Activated T-helper 9 cell treated with anti-CD3 and anti-CD28 coated beads, Interleukin-2, amount 50 U/mL, for 16 hours (primary cell): Measurements from ENCODE around the gene CPA3.

ENCODE experiments used
- DNase-seq: peaks from one replicate; pipeline ENCODE4 v3.0.0-alpha.2; 2020; ENCODE audit warnings: low read depth

Gene CPA3

DNA sequence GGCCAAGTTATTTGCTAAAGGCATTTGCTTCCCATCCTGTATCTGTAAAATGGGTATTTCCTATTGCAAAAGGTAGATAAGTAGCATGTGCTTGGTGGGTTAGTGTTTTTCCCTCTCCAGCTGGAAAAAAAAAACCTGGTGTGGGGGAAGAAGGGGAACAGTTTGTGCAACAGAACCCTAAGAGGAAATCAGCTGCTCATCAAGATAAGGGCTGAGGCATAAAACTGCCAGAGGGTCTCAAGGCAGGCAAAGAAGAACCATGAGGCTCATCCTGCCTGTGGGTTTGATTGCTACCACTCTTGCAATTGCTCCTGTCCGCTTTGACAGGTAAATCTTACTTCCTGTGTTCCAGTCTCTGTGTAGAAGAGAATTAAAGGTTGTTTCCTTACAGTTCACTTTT lies at the start of gene CPA3:
CPA3 (plus strand) TSS at position 248 of the 400 bp plus-strand sequence; CDS start at position 260, 12 bp downstream.
- no peak for DNase-seq

- DNase-seq: no peak
These were observed 49.6 kb upstream of the CPA3 start for GRCh38 chr3:148815316-148816110.

GRCh38 chr3:148816427-148816826 lies 48.7 kb upstream of the CPA3 start:
- DNase-seq: no peak

DNA sequence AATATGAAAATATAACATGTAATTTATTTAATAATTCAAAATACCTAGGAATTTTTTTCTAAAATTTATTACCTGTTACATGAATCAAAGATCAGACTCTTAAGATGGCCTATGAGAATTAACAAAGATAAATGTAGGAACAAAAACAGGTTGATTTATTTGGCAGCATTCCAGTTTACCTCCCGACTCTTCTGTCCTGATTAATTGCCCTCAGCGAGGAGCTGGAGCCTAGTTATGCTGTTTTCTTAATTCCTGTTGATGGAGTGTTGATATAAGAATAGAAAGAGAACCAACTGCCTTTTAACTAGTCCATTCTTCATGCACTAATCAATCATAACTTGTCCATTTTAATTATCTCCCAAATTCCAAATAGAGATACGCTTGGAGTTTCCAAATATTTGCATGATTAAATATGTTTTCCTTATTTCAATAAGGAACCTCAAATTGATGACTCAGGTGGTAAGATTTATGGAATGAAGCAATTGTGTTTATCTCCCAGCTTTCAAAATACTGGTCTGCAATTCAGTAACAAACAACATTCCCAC lies 48.0 kb upstream of the CPA3 start:
- no peak for DNase-seq

GRCh38 chr3:148820361-148821245 lies 44.5 kb upstream of the CPA3 start:
- DNase-seq: no peak

- no peak for DNase-seq
These were observed 42.1 kb upstream of the CPA3 start for GRCh38 chr3:148823026-148823425.

DNA sequence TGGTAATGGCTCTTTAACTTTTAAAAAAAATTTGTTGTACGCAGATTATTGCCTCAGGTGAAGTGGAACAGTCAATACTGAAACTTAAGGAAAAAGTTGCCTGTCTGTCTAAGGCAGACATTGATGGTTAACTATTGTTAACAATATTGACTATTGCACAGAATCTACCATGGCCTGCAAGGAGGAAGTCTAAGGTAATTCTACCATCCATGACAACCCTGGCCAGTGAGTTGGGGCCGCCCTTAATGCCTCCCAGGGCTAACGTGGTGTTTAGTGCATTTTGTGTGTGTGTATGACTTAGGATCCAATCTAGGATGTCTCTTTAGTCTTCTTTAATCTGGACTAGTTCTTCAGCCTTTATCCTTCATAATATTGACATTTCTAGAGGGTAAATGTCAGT lies 39.6 kb upstream of the CPA3 start:
- no peak for DNase-seq

DNA sequence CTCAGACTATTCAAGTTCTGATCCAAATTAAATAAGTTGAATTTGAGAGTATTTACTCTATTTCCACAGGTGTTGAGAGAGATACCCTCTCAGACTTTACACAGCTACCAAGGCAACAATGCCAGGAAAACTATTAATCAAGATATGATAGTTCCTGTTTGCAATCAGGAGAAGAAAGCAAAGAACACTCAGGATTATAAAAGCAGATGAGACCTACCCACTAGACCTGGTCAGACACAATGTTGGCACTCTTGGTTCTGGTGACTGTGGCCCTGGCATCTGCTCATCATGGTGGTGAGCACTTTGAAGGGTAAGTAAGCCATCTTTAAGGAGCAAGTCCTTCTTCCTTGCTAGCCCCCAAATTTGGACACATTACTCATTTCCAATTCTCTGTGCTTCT lies 37.5 kb upstream of the CPA3 start, which contains the start of gene CPB1:
CPB1 (plus strand) TSS at position 227 of the 400 bp plus-strand sequence; CDS start at position 240, 13 bp downstream.
- DNase-seq: no peak

GRCh38 chr3:148828136-148828690 lies 36.9 kb upstream of the CPA3 start:
- DNase-seq: no peak

DNA sequence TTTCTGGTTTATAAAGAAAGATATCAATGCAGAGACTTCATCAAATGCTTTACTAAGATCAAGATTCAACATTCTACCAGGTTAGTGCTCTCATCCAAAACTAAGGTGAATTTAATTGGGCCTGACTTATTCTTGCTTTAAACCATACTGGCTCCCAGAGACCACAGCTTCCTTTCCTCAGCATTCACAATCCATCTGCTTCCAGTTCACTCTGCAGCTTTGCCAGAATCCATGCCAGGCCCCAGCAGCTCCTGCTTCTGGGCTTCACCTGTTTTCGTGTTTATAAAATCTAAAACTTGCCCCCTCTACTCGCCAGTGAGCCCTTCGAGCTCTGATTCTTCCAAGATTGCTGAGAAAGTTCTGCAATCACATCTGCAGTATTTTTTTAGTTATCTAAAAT lies 35.2 kb upstream of the CPA3 start:
- no peak for DNase-seq

GRCh38 chr3:148833223-148833622 lies 31.9 kb upstream of the CPA3 start:
- no peak for DNase-seq

DNA sequence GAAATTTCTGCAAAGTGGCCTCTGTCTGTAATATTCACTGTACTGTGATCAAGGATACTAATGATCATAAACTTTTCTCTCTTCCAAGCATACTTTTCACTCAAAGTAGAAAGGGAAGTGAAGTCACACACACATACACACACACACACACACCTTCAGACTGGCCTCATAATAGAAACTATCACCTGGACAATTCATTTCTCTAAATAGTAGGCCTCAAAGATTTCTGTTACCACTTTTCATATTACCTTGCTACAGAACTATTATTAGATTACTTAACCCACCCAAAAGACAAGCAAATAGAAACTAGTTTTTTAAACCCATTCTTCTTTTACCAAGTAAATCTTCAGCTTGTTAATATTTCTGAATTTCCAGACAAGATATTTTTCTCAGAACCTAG lies 25.3 kb upstream of the CPA3 start:
- DNase-seq: no peak

- DNase-seq: no peak
These were observed 24.6 kb upstream of the CPA3 start for GRCh38 chr3:148840451-148840850.

DNA sequence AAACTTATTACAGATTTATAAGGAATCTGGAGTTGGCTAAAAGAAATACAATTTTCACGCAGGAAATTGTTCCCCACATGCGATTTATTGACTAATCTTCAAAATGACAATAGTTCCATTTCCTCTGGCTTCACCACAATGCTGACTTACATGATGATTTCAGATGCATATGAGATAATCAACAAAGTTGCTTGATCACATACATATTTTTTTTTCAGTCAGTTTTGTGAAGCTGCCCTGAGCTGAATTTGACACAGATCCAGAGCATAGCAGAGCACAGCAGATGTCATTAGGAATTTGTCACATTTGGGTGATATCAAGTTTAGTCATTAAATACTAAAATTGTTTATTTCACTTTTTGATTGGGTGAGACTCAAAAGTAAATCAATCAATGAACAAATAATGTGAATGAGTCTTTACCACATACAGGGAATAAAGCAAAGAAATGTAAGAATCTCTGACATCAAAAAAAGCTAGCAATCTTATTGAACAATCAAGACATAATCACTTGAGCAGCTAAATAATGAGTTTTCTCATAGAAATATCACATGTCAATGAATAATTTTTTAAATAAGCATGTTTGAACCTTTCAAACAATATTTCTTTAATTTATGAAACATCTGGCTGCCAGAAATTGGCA lies 19.2 kb upstream of the CPA3 start:
- DNase-seq: no peak

- DNase-seq: no peak
These were observed 17.7 kb upstream of the CPA3 start for GRCh38 chr3:148847351-148847750.

DNA sequence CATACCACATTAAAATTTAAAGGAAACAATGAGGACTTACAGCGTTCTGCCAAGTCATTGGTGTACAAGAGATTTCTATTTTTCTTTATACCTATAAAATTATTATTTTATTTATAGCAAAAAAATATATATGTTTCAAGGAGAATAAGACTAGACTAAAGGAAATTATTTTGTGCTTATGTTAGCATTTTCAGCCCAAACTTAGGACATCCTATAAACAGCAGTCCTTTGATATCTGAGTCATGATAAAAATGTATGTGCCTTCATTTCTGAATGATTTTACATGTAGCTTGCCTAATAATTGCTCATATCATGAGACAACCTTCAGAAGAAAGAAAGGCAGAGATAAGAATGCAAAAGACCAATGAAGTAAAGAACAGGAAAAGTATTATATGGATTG lies 16.7 kb upstream of the CPA3 start:
- DNase-seq: no peak

DNA sequence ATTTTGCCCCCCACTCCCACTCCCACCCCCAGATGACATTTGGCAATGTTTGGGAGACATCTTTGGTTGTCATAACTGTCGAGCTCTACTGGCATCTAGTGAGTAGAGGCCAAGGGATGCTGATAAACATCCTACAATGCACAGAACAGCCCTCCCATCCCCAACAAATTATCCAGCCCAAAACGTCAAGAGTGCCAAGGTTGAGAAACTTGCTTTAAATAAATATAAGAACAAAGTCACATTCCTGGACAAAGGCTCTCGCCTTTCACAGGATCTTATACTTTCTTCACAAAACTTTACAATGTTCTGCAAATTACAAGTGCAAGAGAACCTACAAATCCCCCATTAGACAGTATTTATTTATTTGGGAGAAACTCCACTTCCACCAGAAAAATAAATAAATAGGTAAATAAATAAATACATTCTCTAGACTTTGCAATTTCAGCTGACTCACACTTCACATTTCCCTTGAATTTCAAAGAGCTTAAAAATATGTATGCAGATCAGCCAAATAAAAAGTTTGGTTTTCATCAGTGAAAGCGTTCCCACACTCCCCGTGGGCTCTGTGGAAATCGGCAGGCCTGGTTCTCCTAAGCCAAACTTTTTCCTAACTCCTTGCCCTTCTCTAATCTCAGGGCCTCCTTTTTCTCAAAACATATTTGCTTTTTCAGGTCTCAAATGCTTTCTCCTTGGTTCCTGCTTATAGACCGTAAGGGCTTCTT lies 12.7 kb upstream of the CPA3 start:
- DNase-seq: no peak

DNA sequence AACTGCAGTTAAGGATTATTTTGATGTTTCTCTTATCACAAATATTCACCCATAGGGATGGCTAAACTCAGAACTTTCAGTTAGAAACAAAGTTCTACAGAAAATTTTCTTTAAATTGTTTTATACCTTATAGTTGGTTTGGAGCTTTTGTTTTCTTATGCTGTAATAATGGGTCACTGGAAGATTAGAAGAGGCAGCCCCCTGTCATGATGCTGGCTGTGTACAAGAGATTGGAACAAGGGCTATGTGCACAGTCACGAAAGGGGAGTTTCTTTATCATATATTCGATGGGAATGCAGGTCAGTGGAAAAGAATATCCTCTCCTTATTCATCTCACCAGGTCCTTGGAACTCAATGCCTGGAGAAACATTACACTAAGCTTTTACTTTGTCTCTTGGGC lies 12.0 kb upstream of the CPA3 start:
- DNase-seq: no peak

DNA sequence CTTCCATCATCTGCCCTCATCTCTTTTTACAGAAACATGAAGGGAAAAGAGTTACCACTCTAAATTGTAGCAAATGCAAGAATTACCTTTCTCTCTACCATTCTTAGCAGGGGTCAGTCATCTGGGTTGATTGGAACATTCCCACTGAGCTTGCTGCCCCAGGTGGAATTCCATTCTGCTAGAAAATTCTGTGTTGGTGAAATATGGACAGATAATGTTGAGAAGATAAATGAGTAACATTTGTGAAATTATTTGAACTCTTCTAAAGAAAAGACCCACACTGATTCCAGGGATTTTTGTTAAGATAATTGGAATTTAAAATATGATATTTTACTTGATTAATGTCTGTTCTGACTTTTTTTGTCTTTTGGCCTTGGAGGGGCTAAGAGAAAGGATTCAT lies 11.0 kb upstream of the CPA3 start:
- no peak for DNase-seq

- DNase-seq: no peak
These were observed 8.7 kb upstream of the CPA3 start for GRCh38 chr3:148856384-148856783.

- DNase-seq: no peak
These were observed 7.8 kb upstream of the CPA3 start for GRCh38 chr3:148857316-148857715.
